Urinary bladder (tissue), 4 donors: ENCODE measurements around the gene TRABD. TPM values are rescaled to one million over a fixed set of nuclear protein-coding genes. Genes with fewer than 3 reads are reported as not detected.
A peak's percentile ranks its signal among the peaks of the same experiment; 100 is the strongest.

Experiments
- DNase-seq: peaks from one replicate; pipeline ENCODE4 v3.0.0-alpha.2; 2015; ENCODE audit errors: extremely low spot score
- H3K27ac ChIP-seq: one replicate; pipeline ENCODE4 v1.5.1; 2013; ENCODE audit warnings: low read depth, mild to moderate bottlenecking, moderate library complexity
- H3K36me3 ChIP-seq: one replicate; pipeline ENCODE4 v1.6.1; 2013; ENCODE audit warnings: mild to moderate bottlenecking, moderate library complexity; ENCODE audit not compliant: insufficient read depth
- H3K4me1 ChIP-seq: one replicate; pipeline ENCODE4 v1.6.1; 2013; ENCODE audit warnings: mild to moderate bottlenecking, moderate library complexity; ENCODE audit not compliant: insufficient read depth
- H3K4me3 ChIP-seq: one replicate; pipeline ENCODE4 v1.5.1; 2013; ENCODE audit warnings: low read depth, low read length
- WGBS: extraction: QIAGEN DNeasy Blood & Tissue Kit; methylation state at CpG from one replicate; pipeline ENCODE4 v1.1.7; 2013; 5-methylcytosine and 5-hydroxymethylcytosine counted together
- polyA plus RNA-seq: library from polyadenylated mRNA; stranded (reverse); fragments of 200-250 nt; gene quantifications from one replicate; pipeline ENCODE4 v1.2.3, GENCODE V29; 2013
- total RNA-seq: library from RNA; depleted of rRNA; stranded (reverse); fragments of >200 nt; gene quantifications from one replicate; pipeline ENCODE4 v1.2.3, GENCODE V29; 2014
- donor health status: healthy with polysubstance abuse.
- donor health status: healthy.

The TRABD gene
- total and polyA plus RNA-seq, 2 donors = 7.7 to 36.4 TPM

GRCh38 chr22:50182176-50183081 lies 3.3 kb upstream of the TRABD start:
- H3K27ac ChIP-seq = no peak overlapping the region
- H3K4me3 ChIP-seq = no peak overlapping the region
- H3K4me1 ChIP-seq = no peaks in the 10 kb centered on the region
- WGBS = 81% methylated on average over 31 of the region's 31 CpGs
- H3K36me3 ChIP-seq = no peaks in the 10 kb centered on the region
- DNase-seq = no peak

- 83% methylated on average over 19 of the region's 19 CpGs for WGBS
- no peaks in the 10 kb centered on the region for H3K4me1 ChIP-seq
Measured at GRCh38 chr22:50183141-50183971, 2.4 kb upstream of the TRABD start.

GRCh38 chr22:50184004-50184901 lies 1.5 kb upstream of the TRABD start:
- DNase-seq = no peak
- Histone ChIP-seq H3K36me3 (no peaks in the 10 kb centered on the region), H3K4me3 (peak overlapping the region; percentile 44), H3K4me1 (peaks cover 1% of the 10 kb centered on the region), H3K27ac (no peak overlapping the region)
- WGBS = 44% methylated on average over 32 of the region's 32 CpGs

More at GRCh38 chr22:50183141-50183971, 2.4 kb upstream of the TRABD start:
- no peak overlapping the region for H3K27ac ChIP-seq
- H3K36me3 ChIP-seq = no peaks in the 10 kb centered on the region
- no peak for DNase-seq
- H3K4me3 ChIP-seq = no peak overlapping the region

GRCh38 chr22:50184902-50185374 lies 775 bp upstream of the TRABD start:
- H3K4me3 ChIP-seq = peak overlapping the region; percentile 44
- H3K4me1 ChIP-seq = peaks cover 6% of the 10 kb centered on the region
- H3K36me3 ChIP-seq = no peaks in the 10 kb centered on the region
- H3K27ac ChIP-seq = no peak overlapping the region
- DNase-seq = no peak
- 13% methylated on average over 63 of the region's 63 CpGs for WGBS

- WGBS = 2% methylated on average over 47 of the region's 47 CpGs
- no peak for DNase-seq
- Histone ChIP-seq H3K4me1 (peaks cover 7% of the 10 kb centered on the region), H3K4me3 (peak overlapping the region; percentile 79), H3K36me3 (no peaks in the 10 kb centered on the region), H3K27ac (peak overlapping the region; percentile 51)
Measured at GRCh38 chr22:50186181-50186714, 535 bp downstream of the TRABD start.

GRCh38 chr22:50186761-50187523 lies 1.2 kb downstream of the TRABD start:
- H3K4me1 ChIP-seq = peaks cover 7% of the 10 kb centered on the region
- H3K36me3 ChIP-seq = no peaks in the 10 kb centered on the region
- 45% methylated on average over 26 of the region's 26 CpGs for WGBS
- H3K4me3 ChIP-seq = peak overlapping the region; percentile 79
- no peak for DNase-seq
- peak overlapping the region; percentile 51 for H3K27ac ChIP-seq

- no peak overlapping the region for H3K27ac ChIP-seq
- WGBS = 97% methylated on average over 11 of the region's 11 CpGs
- H3K4me3 ChIP-seq = no peak overlapping the region
- H3K36me3 ChIP-seq = no peaks in the 10 kb centered on the region
- peaks cover 7% of the 10 kb centered on the region for H3K4me1 ChIP-seq
- DNase-seq = no peak
Measured at GRCh38 chr22:50188356-50188755, 2.6 kb downstream of the TRABD start.

- Histone ChIP-seq H3K27ac (peak overlapping the region; percentile 30), H3K4me1 (peaks cover 7% of the 10 kb centered on the region), H3K36me3 (no peaks in the 10 kb centered on the region), H3K4me3 (no peak overlapping the region)
- no peak for DNase-seq
- WGBS = 59% methylated on average over 20 of the region's 20 CpGs
Measured at GRCh38 chr22:50189184-50189848, 3.6 kb downstream of the TRABD start.

- no peak for DNase-seq
- H3K36me3 ChIP-seq = no peaks in the 10 kb centered on the region
- peak overlapping the region; percentile 77 for H3K27ac ChIP-seq
- WGBS = 16% methylated on average over 4 of the region's 4 CpGs
- peaks cover 7% of the 10 kb centered on the region for H3K4me1 ChIP-seq
- H3K4me3 ChIP-seq = no peak overlapping the region
Measured at GRCh38 chr22:50189849-50190181, 4.1 kb downstream of the TRABD start.

- H3K27ac ChIP-seq = peak overlapping the region; percentile 84
- H3K36me3 ChIP-seq = no peaks in the 10 kb centered on the region
- peaks cover 7% of the 10 kb centered on the region for H3K4me1 ChIP-seq
- 7% methylated on average over 43 of the region's 43 CpGs for WGBS
- DNase-seq = peak; percentile 48
- peak overlapping the region; percentile 30 for H3K4me3 ChIP-seq
Measured at GRCh38 chr22:50190182-50190940, 4.6 kb downstream of the TRABD start.

- 52% methylated on average over 18 of the region's 18 CpGs for WGBS
- H3K4me1 ChIP-seq = peaks cover 7% of the 10 kb centered on the region
- no peak for DNase-seq
- peaks cover 3% of the 10 kb centered on the region for H3K36me3 ChIP-seq
- H3K4me3 ChIP-seq = peak overlapping the region; percentile 30
- H3K27ac ChIP-seq = peak overlapping the region; percentile 84
Measured at GRCh38 chr22:50190941-50191741, 5.4 kb downstream of the TRABD start.
